H9 (cell line): Measurements from ENCODE around the gene UHRF1. TPM values are rescaled to one million over a fixed set of nuclear protein-coding genes. Genes with fewer than 3 reads are reported as not detected.

Experiments
- DNase-seq: peaks from one replicate; pipeline ENCODE4 v3.0.0-alpha.2; 2017
- H2AFZ ChIP-seq: one replicate; pipeline ENCODE4 v1.6.1; 2013; ENCODE audit warnings: mild to moderate bottlenecking, low read length, control low read depth, moderate library complexity
- H2AK5ac ChIP-seq: 2 replicates; pipeline ENCODE4 v1.6.1; 2013; ENCODE audit warnings: low read length, control low read depth, mixed read lengths; ENCODE audit not compliant: insufficient read length
- H2BK120ac ChIP-seq: one replicate; pipeline ENCODE4 v1.6.1; 2013; ENCODE audit warnings: low read depth, mild to moderate bottlenecking, low read length, control low read depth, inconsistent platforms; ENCODE audit not compliant: poor library complexity, severe bottlenecking
- H2BK12ac ChIP-seq: 2 replicates; pipeline ENCODE4 v1.6.1; 2013; ENCODE audit warnings: low read length, control low read depth, mixed read lengths, low read depth; ENCODE audit not compliant: insufficient read length
- H2BK15ac ChIP-seq: 2 replicates; pipeline ENCODE4 v1.6.1; 2013; ENCODE audit warnings: low read depth, low read length, control low read depth
- H2BK20ac ChIP-seq: one replicate; pipeline ENCODE4 v1.6.1; 2013; ENCODE audit warnings: low read depth, mild to moderate bottlenecking, low read length, control low read depth, inconsistent platforms; ENCODE audit not compliant: poor library complexity, severe bottlenecking
- H2BK5ac ChIP-seq: 2 replicates; pipeline ENCODE4 v1.6.1; 2013; ENCODE audit warnings: low read length, control low read depth, mixed read lengths; ENCODE audit not compliant: insufficient read length
- H3K14ac ChIP-seq: 2 replicates; pipeline ENCODE4 v1.6.1; 2013; ENCODE audit warnings: low read length, control low read depth; ENCODE audit not compliant: insufficient read depth
- H3K18ac ChIP-seq: 2 replicates; pipeline ENCODE4 v1.6.1; 2013; ENCODE audit warnings: low read depth, mild to moderate bottlenecking, mixed read lengths, low read length, control low read depth; ENCODE audit not compliant: insufficient read length
- H3K23ac ChIP-seq: 2 replicates; pipeline ENCODE4 v1.6.1; 2013; ENCODE audit warnings: low read length, control low read depth, mixed read lengths, low read depth; ENCODE audit not compliant: insufficient read length
- H3K23me2 ChIP-seq: 2 replicates; pipeline ENCODE4 v1.6.1; 2013; ENCODE audit warnings: low read depth, mild to moderate bottlenecking, mixed read lengths, low read length, control low read depth; ENCODE audit not compliant: insufficient read length, poor library complexity, severe bottlenecking
- H3K27ac ChIP-seq: 2 replicates; pipeline ENCODE4 v1.5.1; 2013; ENCODE audit warnings: low read length, control low read depth, mixed read lengths, low read depth; ENCODE audit not compliant: insufficient read length
- H3K27me3 ChIP-seq: 2 replicates; pipeline ENCODE4 v1.6.1; 2013; ENCODE audit warnings: low read length, control low read depth, inconsistent platforms; ENCODE audit not compliant: insufficient read depth
- H3K4ac ChIP-seq: 2 replicates; pipeline ENCODE4 v1.6.1; 2013; ENCODE audit warnings: low read depth, mild to moderate bottlenecking, control low read depth, inconsistent platforms, low read length, moderate library complexity
- H3K4me1 ChIP-seq: 2 replicates; pipeline ENCODE4 v1.6.1; 2013; ENCODE audit warnings: low read length, control low read depth, inconsistent platforms; ENCODE audit not compliant: insufficient read depth
- H3K4me2 ChIP-seq: 2 replicates; pipeline ENCODE4 v1.6.1; 2013; ENCODE audit warnings: low read length, control low read depth, mixed read lengths; ENCODE audit not compliant: insufficient read length, insufficient read depth
- H3K56ac ChIP-seq: 2 replicates; pipeline ENCODE4 v1.6.1; 2013; ENCODE audit warnings: low read depth, mild to moderate bottlenecking, mixed read lengths, low read length, control low read depth; ENCODE audit not compliant: insufficient read length
- H3K79me1 ChIP-seq: 2 replicates; pipeline ENCODE4 v1.6.1; 2013; ENCODE audit warnings: low read depth, mild to moderate bottlenecking, moderate library complexity, low read length, control low read depth, inconsistent platforms; ENCODE audit not compliant: insufficient read depth, poor library complexity, severe bottlenecking
- H3K79me2 ChIP-seq: 2 replicates; pipeline ENCODE4 v1.6.1; 2013; ENCODE audit warnings: low read length, control low read depth, inconsistent platforms; ENCODE audit not compliant: insufficient read depth
- H3K9ac ChIP-seq: 2 replicates; pipeline ENCODE4 v1.6.1; 2013; ENCODE audit warnings: low read length, control low read depth, mixed read lengths; ENCODE audit not compliant: insufficient read length; ENCODE audit errors: extremely low read depth
- H3K9me3 ChIP-seq: one replicate; pipeline ENCODE4 v1.6.1; 2013; ENCODE audit warnings: low read depth, low read length, inconsistent platforms; ENCODE audit not compliant: control insufficient read depth
- H3T11ph ChIP-seq: one replicate; pipeline ENCODE4 v1.6.1; 2013; ENCODE audit warnings: mild to moderate bottlenecking, low read length, control low read depth, inconsistent platforms
- H4K20me1 ChIP-seq: one replicate; pipeline ENCODE4 v1.6.1; 2013; ENCODE audit not compliant: control insufficient read depth, insufficient read length, insufficient read depth
- H4K5ac ChIP-seq: 2 replicates; pipeline ENCODE4 v1.6.1; 2013; ENCODE audit warnings: low read depth, mild to moderate bottlenecking, mixed read lengths, low read length, control low read depth; ENCODE audit not compliant: insufficient read length
- H4K8ac ChIP-seq: replicated peaks from 2 replicates; pipeline ENCODE4 v1.6.1; 2013; ENCODE audit warnings: low read length, control low read depth, mixed read lengths, low read depth; ENCODE audit not compliant: insufficient read length
- H4K91ac ChIP-seq: 2 replicates; pipeline ENCODE4 v1.6.1; 2013; ENCODE audit warnings: low read depth, mild to moderate bottlenecking, moderate library complexity, mixed read lengths, low read length, control low read depth; ENCODE audit not compliant: insufficient read length
- H3K27ac Mint-ChIP-seq, 3 experiments: 2 replicates in 2 of 3; 3 replicates in 1 of 3; pipeline ENCODE4 v1.8.0; 2020 to 2021; ENCODE audit warnings: mixed read lengths in 3 of 3, mild to moderate bottlenecking in 1 of 3, moderate library complexity in 1 of 3
- H3K27me3 Mint-ChIP-seq: 2 replicates; pipeline ENCODE4 v1.8.0; 2021; ENCODE audit warnings: low read depth, mild to moderate bottlenecking, moderate library complexity, mixed read lengths
- H3K36me3 Mint-ChIP-seq, 3 experiments: 2 replicates in 2 of 3; 3 replicates in 1 of 3; pipeline ENCODE4 v1.8.0; 2020 to 2021; ENCODE audit warnings: low read depth in 3 of 3, mixed read lengths in 3 of 3; ENCODE audit not compliant: insufficient read depth in 1 of 3
- H3K4me1 Mint-ChIP-seq, 2 experiments: 2 replicates each; pipeline ENCODE4 v1.8.0; 2020; ENCODE audit warnings: mixed read lengths in 2 of 2
- H3K4me3 Mint-ChIP-seq, 2 experiments: 2 replicates in 1 of 2; 3 replicates in 1 of 2; pipeline ENCODE4 v1.8.0; 2020 to 2021; ENCODE audit warnings: mild to moderate bottlenecking in 2 of 2, mixed read lengths in 2 of 2, moderate library complexity in 1 of 2
- H3K9me3 Mint-ChIP-seq, 2 experiments: 2 replicates in 1 of 2; 3 replicates in 1 of 2; pipeline ENCODE4 v1.8.0; 2020; ENCODE audit warnings: mild to moderate bottlenecking in 2 of 2, mixed read lengths in 2 of 2, moderate library complexity in 1 of 2
- WGBS: extraction: QIAGEN DNeasy Blood & Tissue Kit; methylation state at CpG from one replicate; pipeline ENCODE4 v1.1.7; 2013; ENCODE audit warnings: missing lambda C conversion rate, low lambda C conversion rate, mixed read lengths; ENCODE audit not compliant: insufficient read length; ENCODE audit errors: extremely low coverage; 5-methylcytosine and 5-hydroxymethylcytosine counted together
- total RNA-seq: library from RNA; stranded (reverse); gene quantifications from 2 replicates; pipeline ENCODE4 v1.2.1, GENCODE V29; 2021
- TF ChIP-seq, protein P1 (sequence below): fragments of 200-600 bp; sonication (generic); conservative IDR thresholded peaks from 3 replicates; pipeline ENCODE4 v1.8.0; 2021; ENCODE audit warnings: antibody characterized with exemption, mild to moderate bottlenecking

The UHRF1 gene
- total RNA-seq, 1 experiment from 2014 or later, result 106 TPM

GRCh38 chr19:4871711-4872110, 37.6 kb upstream of the UHRF1 start:
- H2BK20ac ChIP-seq, result no peak overlapping the region
- no peaks in the 10 kb centered on the region for H4K20me1 ChIP-seq
- H3K23ac ChIP-seq, result no peak overlapping the region
- Mint-ChIP-seq H3K9me3 (peaks cover 0 to 6% of the 10 kb centered on the region in 2 experiments; a peak in 1 of 5 replicates), H3K36me3 (no peaks in the 10 kb centered on the region; a peak in 1 of 7 replicates), H3K4me3 (no peak overlapping the region), H3K4me1 (peaks cover 7 to 12% of the 10 kb centered on the region in 2 experiments), H3K27ac (no peak overlapping the region), H3K27me3 (no peaks in the 10 kb centered on the region; the same call in 1 of the 2 replicates)
- H3K4ac ChIP-seq, result no peak overlapping the region
- H3K56ac ChIP-seq, result no peak overlapping the region
- H3K27me3 ChIP-seq, result no peaks in the 10 kb centered on the region
- no peak overlapping the region for H3K14ac ChIP-seq
- DNase-seq, result no peak
- no peak overlapping the region for H2BK5ac ChIP-seq
- H2AK5ac ChIP-seq, result no peak overlapping the region
- no peak overlapping the region for H3K27ac ChIP-seq
- H4K91ac ChIP-seq, result no peak overlapping the region
- no peak overlapping the region for H2BK120ac ChIP-seq
- WGBS, result no CpG with 5 or more reads among the region's 6 CpGs
- H3K4me1 ChIP-seq, result no peaks in the 10 kb centered on the region
- no peak overlapping the region for H3T11ph ChIP-seq
- TF ChIP-seq, protein P1, sequence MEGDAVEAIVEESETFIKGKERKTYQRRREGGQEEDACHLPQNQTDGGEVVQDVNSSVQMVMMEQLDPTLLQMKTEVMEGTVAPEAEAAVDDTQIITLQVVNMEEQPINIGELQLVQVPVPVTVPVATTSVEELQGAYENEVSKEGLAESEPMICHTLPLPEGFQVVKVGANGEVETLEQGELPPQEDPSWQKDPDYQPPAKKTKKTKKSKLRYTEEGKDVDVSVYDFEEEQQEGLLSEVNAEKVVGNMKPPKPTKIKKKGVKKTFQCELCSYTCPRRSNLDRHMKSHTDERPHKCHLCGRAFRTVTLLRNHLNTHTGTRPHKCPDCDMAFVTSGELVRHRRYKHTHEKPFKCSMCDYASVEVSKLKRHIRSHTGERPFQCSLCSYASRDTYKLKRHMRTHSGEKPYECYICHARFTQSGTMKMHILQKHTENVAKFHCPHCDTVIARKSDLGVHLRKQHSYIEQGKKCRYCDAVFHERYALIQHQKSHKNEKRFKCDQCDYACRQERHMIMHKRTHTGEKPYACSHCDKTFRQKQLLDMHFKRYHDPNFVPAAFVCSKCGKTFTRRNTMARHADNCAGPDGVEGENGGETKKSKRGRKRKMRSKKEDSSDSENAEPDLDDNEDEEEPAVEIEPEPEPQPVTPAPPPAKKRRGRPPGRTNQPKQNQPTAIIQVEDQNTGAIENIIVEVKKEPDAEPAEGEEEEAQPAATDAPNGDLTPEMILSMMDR, result no peak
- H3K18ac ChIP-seq, result no peak overlapping the region
- no peak overlapping the region for H3K4me2 ChIP-seq
- H3K9ac ChIP-seq, result no peak overlapping the region
- H2BK12ac ChIP-seq, result no peak overlapping the region
- H2BK15ac ChIP-seq, result no peak overlapping the region
- no peak overlapping the region for H2AFZ ChIP-seq
- H3K79me2 ChIP-seq, result no peaks in the 10 kb centered on the region
- no peak overlapping the region for H4K8ac ChIP-seq
- no peaks in the 10 kb centered on the region for H3K23me2 ChIP-seq
- H3K79me1 ChIP-seq, result no peaks in the 10 kb centered on the region
- H3K9me3 ChIP-seq, result no peaks in the 10 kb centered on the region
- H4K5ac ChIP-seq, result no peak overlapping the region
